RWPE2 (cell line): ENCODE results near the gene UBE2J2.
A peak's percentile ranks its signal among the peaks of the same experiment; 100 is the strongest.

Experiments
- ATAC-seq: fragments of 200-7000 bp; cut with Tn5 transposase; 3 replicates; pipeline ENCODE4 v1.9.1; 2021; ENCODE audit warnings: low read depth
- DNase-seq: peaks from one replicate; pipeline ENCODE4 v3.0.0-alpha.2; 2020; ENCODE audit warnings: low spot score
- H3K27ac ChIP-seq: fragments of 450-650 bp; 2 replicates; pipeline ENCODE4 v1.5.1; 2017; ENCODE audit warnings: mild to moderate bottlenecking; ENCODE audit not compliant: poor library complexity, severe bottlenecking
- H3K27me3 ChIP-seq: fragments of 250-450 bp; sonication (Bioruptor Pico); 2 replicates; pipeline ENCODE4 v1.5.1; 2021; ENCODE audit warnings: mild to moderate bottlenecking, moderate library complexity; ENCODE audit not compliant: insufficient read depth, poor library complexity, severe bottlenecking
- H3K36me3 ChIP-seq: fragments of 250-450 bp; sonication (Bioruptor Pico); 2 replicates; pipeline ENCODE4 v1.5.1; 2020; ENCODE audit warnings: low read depth, mild to moderate bottlenecking, moderate library complexity
- H3K4me1 ChIP-seq: fragments of 250-450 bp; sonication (Bioruptor Pico); 2 replicates; pipeline ENCODE4 v1.5.1; 2021; ENCODE audit warnings: mild to moderate bottlenecking, moderate library complexity; ENCODE audit not compliant: insufficient read depth, poor library complexity, severe bottlenecking
- H3K4me3 ChIP-seq: fragments of 250-450 bp; sonication (Bioruptor Pico); 2 replicates; pipeline ENCODE4 v1.5.1; 2021; ENCODE audit warnings: mild to moderate bottlenecking, moderate library complexity; ENCODE audit not compliant: severe bottlenecking
- H3K9me3 ChIP-seq: fragments of 250-450 bp; sonication (Bioruptor Pico); 2 replicates; pipeline ENCODE4 v1.5.1; 2021; ENCODE audit warnings: mild to moderate bottlenecking, moderate library complexity; ENCODE audit not compliant: severe bottlenecking
- TF ChIP-seq, protein P1 (sequence below): fragments of 450-650 bp; IDR thresholded peaks from one replicate; pipeline ENCODE4 v1.5.1; 2017; ENCODE audit warnings: mild to moderate bottlenecking, moderate library complexity; ENCODE audit not compliant: poor library complexity, severe bottlenecking

Gene UBE2J2

GRCh38 chr1:1247341-1247913 is 26.2 kb downstream of the UBE2J2 start:
- Histone ChIP-seq H3K27ac (no peak overlapping the region), H3K4me3 (no peak overlapping the region), H3K27me3 (no peaks in the 10 kb centered on the region), H3K9me3 (no peaks in the 10 kb centered on the region), H3K4me1 (peaks cover 10% of the 10 kb centered on the region), H3K36me3 (peaks cover 5% of the 10 kb centered on the region)
- no peak for DNase-seq
- no peak for ATAC-seq
- TF ChIP-seq, protein P1, sequence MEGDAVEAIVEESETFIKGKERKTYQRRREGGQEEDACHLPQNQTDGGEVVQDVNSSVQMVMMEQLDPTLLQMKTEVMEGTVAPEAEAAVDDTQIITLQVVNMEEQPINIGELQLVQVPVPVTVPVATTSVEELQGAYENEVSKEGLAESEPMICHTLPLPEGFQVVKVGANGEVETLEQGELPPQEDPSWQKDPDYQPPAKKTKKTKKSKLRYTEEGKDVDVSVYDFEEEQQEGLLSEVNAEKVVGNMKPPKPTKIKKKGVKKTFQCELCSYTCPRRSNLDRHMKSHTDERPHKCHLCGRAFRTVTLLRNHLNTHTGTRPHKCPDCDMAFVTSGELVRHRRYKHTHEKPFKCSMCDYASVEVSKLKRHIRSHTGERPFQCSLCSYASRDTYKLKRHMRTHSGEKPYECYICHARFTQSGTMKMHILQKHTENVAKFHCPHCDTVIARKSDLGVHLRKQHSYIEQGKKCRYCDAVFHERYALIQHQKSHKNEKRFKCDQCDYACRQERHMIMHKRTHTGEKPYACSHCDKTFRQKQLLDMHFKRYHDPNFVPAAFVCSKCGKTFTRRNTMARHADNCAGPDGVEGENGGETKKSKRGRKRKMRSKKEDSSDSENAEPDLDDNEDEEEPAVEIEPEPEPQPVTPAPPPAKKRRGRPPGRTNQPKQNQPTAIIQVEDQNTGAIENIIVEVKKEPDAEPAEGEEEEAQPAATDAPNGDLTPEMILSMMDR = no peak

DNA sequence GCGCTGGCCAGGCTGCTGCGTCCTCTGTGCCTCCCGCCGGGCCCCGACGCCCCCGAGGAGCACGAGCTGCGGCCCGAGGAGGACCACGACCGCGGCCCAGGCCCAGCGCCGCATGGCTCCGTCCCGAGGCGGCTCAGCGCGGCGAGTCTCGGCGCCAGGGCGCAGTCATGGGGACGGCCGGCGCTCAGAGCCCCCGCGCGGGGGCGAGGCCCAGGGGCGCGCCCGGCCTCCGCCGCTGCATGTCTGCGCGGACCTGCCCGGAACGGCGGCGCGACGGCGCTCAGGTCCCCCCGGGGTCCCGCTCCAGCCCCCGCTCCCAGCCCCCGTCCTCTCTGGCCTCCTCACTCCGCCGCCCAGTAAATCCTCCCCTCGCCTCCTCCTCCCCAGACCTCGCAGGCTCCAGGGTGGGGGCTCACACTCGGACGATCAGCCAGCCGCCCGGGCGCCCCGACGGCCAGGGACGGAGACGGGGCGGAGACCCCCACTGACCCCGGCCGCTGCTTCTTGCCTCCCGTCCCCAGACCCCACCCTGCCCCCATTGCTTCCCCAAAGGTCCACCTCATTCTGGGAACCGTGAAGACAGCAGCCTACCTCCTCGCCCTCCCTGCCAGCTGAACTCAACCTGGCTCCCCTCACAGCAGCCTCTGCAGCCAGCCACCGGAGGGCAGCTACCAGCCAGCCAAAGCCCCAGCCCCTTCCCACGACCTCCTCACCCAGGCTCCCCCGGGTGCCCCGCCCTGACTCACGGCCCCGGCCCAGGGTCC is 26.9 kb downstream of the UBE2J2 start, which contains the start of gene C1QTNF12:
Gene C1QTNF12, minus strand, starts transcription at position 146 of the 764 bp plus-strand sequence. Its CDS starts 32 bp downstream, at position 114.
- TF ChIP-seq, protein P1 = no peak
- ATAC-seq = peak; percentile 20; the same call in 1 of the 3 replicates
- Histone ChIP-seq H3K4me1 (peaks cover 10% of the 10 kb centered on the region), H3K4me3 (no peak within 1 kb of the TSS), H3K9me3 (no peaks in the 10 kb centered on the region), H3K27ac (no peak within 1 kb of the TSS), H3K36me3 (no peaks in the 10 kb centered on the region), H3K27me3 (no peaks in the 10 kb centered on the region)
- no peak for DNase-seq

DNA sequence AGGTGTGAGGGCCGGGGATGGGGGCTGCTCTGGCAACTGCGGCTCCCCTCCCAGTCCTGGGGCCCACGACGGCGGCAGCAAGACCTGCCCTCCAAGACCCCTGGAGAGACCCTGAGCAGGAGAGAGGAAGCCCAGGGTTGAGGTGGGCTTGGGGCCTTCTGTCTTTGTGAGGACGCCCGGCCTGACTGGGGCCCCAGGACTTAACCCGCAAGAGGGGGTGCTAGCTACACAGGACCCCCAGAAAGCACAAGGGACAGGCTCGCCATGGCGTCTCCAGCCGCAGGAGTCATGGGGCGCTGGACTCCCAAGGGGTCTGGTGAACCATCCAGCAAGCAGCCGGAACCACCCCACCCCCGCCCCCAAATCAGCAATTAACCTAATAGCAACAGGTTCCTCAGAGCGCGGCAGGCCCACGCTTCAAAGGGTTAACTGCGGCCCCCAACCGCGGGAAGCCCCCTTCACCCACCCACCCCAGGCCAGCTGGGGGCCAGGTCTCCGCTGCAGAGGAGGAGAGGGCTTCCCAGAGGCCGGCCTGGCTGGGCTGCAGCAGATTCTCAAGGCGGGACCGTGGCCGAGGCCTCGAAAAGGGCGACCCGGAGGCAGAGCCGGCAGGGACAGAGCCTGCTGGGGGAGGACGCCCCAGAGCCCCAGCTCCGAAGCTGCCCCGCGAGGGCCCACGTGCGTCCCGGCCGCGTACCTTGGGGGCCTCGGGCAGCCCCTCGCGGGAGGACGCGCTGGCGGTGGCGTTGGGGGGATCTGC is 27.7 kb downstream of the UBE2J2 start:
- Histone ChIP-seq H3K36me3 (no peaks in the 10 kb centered on the region), H3K4me3 (no peak overlapping the region), H3K9me3 (no peaks in the 10 kb centered on the region), H3K4me1 (peaks cover 7% of the 10 kb centered on the region), H3K27ac (no peak overlapping the region), H3K27me3 (no peaks in the 10 kb centered on the region)
- TF ChIP-seq, protein P1 = no peak
- no peak for DNase-seq
- no peak for ATAC-seq

DNA sequence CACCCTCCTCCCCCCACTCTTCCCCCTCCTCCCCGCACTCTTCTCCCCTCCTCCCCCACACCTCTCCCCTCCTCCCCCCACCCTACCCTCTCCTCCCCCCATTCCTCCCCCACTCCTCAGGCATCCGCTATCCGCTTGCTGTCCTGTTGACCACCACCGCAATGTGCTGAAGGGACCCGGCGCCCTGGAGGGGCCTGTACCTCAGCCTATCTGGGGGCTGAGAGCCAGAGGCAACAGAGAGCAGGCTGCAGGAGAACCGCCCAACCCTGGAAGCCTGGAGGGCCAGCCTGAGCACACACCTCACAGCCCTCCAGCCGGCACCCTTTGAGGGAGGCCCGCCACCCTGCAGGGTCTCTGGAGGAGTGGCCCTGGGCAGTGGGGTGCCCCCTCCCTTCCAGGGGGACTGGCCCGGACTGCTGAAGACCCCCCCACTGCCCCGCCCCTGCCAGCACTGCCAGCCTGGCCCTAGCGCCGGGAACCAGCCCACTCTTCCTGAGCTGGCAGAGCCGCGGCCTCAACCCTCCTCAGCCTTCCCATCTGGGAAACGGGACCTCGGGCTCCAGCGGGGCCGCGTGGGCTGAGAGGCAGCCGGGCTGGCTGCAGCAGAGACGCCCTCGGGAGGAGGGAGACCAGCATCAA is 28.4 kb downstream of the UBE2J2 start:
- no peak overlapping the region for H3K27ac ChIP-seq
- no peaks in the 10 kb centered on the region for H3K9me3 ChIP-seq
- H3K27me3 ChIP-seq = no peaks in the 10 kb centered on the region
- H3K36me3 ChIP-seq = no peaks in the 10 kb centered on the region
- no peak for ATAC-seq
- TF ChIP-seq, protein P1 = no peak
- no peak for DNase-seq
- no peak overlapping the region for H3K4me3 ChIP-seq
- peaks cover under 1% of the 10 kb centered on the region for H3K4me1 ChIP-seq
